ENCODE measurements around the gene RAPH1.
"Not testable (repeated sequence)": the region's sequence is repeated elsewhere in the genome, so short reads cannot be mapped to it uniquely, and the experiment has no call there.

Gene RAPH1

DNA sequence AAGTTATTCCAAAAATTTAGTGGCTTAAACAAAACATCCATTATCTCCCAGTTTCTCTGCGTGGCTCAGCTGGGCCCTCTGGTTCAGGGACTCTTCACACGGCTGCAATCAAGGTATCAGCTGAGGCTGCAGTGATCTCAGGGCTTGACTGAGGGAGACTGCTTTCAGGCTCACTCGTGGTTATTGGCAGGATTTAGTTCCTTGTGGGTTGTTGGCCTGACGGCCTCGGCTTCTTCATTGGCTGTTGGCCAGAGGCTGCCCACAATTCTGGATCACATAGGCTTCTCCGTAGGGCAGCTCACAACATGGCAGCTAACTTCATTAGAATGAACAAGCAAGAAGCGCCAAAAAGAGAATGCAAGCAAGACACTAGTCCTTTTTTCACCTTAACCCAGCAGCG, 116.8 kb downstream of the RAPH1 start:
- no peak for DNase-seq

DNA sequence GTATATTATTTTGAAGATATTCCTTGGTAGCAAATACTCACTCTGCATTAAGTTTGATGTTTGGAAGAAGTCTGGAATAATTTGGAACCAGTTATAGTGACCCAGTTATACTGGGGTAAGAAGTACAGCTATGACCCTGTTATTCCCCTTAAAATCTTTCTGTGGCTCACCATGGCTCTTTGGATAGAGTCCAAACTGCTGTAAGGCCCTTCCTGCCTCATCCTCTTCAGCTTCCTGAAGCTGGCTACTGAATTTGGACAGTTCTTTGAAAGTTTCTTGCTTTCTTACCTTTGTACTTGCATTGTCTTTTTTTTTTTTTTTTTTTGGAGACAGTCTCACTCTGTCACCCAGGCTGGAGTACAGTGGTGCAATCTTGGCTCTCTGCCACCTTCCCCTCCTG, 121.3 kb downstream of the RAPH1 start:
- DNase-seq, result no peak

DNA sequence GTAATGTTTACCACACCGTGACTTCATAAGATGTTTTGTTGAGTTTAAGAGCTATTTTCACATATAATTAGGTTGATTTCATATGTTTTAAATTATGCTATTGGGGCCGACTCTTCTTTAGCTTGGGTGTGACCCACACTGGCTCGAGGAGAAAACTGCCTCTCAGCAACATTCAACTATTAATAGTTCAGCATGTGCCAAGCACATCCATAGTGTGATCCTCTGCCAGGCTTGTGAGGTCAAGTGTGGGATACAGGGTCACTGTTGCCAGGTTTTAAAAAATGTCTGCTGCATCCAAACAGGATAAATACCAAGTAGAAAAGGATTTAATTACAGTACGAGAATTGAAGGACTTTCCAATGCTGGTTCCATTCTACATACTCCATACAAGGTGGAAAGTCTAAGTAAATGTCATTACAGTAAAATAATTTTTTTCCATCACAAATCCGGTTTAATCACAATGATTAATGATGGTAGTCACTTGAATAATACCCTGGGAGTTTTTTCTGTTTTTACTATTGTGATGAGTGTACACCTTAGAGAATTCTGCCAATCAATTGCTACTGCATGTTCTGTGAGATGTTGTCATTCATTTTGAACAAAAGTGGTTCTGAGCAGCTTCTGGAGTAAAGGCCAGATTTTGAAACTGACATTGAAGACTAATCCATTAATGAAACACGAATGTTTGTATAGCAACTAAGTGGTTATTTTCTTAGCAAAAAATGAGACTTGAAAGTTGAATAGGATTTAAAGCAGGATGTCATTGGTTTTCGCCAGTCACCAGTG, 122.4 kb downstream of the RAPH1 start:
- DNase-seq, result no peak

DNA sequence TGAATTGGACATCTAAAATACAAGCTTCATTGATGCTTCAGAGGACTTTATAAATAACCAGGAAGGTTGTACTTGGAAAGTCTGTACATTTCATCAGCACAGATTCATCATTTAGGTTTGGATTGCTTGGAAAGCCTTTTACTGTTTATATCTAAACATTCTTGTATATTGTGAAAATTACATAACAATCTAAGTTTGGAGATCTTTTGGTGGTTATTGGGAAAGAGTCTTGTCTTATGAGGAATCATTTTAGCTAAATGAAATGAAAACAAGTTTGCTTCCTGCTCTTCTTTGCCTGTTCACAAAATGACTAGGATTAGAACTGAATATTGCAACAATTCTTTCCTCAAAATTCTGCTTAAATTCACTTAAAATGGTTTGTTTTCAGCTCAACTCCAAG, 127.6 kb downstream of the RAPH1 start:
- DNase-seq, result no peak

DNA sequence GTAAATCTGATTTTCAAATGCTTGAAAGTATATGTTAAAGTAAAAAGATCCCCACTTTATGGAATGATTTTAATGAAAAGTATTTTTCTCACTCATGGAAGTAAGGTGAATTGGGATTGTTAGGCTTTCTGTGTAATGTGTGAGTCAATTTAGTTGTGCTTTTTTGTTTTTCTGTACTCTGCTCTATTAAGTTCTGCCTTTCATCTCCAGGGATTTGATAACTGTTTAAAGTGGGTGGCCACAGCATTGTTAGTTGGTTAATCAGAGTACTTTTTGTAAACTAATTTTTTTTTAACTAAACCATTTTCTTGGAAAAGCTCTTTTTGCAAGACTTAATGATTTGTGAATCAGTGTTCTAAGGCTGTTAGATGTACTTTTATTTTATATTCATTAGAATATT, 130.1 kb downstream of the RAPH1 start:
- DNase-seq, result no peak

DNA sequence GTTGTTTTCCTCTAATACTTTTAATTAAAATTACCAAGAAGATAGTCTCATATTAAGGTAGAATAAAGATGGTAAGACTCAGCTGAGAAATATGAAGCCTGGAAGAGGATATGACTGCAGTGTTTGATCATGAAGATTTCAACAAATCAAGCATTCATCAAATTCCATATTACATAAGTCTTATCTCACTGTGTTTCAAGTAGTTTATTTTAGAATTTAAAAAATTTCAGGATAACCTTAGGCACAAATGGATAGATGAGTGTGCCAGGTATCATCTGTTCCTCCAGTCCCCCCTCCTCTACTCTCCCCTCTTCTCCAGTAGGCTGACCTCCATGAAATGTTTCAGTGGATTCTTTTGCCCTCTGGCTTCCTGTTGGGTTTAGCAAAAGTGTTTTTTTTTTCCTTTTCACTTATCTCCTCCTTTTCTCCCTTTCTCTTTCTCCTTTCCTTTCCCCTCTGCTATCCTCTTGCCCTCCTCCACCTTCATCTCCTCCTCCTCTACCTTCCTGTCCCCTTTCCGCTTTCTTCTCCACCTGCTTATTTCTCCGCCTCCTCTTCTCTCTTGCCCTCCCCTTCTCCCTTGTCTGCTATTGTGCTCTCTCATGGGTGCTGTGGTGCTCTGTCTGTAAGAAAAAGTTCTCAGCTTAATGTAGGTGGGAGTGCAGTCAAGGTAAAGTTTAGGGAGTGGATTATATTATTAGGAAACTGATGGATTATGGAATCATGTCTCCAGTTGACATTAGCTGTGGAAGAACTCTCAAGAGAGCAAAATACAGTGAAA, 134.1 kb downstream of the RAPH1 start:
- no peak for DNase-seq

DNA sequence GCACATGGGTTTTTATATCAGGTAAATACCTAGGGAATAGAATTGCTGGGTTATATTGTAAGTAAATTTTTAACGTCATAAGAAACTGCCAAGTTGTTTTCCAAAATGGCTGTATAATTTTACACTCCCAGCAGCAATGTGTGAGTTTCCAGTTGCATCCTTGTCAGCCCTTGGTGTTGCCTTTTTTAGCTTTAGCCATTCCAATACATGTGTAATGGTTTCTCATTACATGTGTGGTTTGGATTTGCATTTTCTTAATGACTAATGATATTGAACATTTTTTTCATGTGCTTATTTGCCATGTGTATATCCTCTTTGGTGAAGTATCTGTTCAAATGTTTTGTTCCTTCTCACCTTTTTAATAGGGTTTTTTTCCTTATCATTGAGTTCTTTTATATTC, 136.1 kb downstream of the RAPH1 start:
- DNase-seq, result no peak

DNA sequence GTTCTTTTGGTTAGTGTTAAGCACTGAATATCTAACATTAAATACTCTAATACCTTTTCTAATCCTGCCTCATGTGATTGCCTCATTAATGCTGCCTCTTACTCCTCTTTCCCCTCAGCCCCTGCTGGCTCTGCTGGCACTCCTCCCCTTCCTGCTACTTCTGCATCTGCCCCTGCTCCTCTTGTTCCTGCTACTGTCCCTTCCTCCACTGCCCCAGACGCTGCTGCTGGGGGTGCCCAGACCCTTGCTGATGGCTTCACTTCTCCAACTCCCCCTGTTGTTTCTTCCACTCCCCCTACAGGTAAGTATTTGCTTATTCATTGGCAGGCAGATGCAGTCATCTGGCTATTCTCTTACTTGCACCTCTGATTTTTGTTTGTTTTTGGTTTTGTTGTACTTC, 138.4 kb downstream of the RAPH1 start:
- DNase-seq, result no peak

DNA sequence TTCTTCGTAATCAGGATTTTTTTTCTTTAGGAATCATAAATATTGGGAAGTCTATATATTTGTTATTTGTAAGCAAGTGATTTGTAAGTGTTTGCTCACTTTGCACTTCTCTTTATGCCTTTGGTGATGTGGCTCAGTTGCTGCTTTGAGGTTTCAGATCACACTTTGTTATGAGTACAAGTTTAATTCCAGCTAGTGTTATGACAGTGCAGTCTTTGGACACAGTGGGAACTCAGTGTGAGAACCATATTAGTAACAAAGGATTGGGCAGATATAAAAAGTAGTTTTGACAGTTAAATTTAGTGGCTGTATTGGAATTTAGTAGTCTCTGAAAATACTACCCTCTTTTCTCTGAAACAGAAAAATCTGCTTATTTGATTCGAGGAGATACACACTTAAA, 139.2 kb downstream of the RAPH1 start:
- no peak for DNase-seq

DNA sequence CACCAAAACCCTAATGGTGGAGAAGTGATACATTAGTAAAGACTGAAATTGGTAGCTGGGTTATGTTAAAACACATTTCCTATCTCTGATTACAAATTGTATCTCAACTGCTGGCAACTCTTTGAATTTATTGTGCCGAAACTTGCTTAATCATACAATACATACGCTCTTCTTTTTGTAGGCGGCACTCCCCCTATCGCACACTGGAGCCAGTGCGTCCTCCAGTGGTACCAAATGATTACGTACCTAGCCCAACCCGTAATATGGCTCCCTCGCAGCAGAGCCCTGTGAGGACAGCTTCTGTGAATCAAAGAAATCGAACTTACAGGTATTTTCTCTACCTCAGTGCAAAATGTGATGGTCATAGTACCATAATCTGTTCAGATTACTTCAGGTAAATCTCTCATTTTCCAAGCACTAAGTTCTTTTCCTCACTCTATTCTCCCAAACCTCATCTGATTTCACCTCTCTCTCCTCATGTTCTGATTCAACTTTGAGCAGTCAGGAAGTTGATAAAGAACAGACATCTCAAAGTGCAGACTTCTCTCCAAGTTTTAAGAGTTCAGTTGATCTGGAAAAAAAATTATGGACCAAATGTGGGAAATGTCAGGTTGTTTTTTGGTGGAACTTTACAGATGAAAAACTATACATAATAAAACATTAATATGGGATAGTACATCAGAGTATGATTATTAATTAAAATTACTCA, 140.4 kb downstream of the RAPH1 start:
- no peak for DNase-seq

DNA sequence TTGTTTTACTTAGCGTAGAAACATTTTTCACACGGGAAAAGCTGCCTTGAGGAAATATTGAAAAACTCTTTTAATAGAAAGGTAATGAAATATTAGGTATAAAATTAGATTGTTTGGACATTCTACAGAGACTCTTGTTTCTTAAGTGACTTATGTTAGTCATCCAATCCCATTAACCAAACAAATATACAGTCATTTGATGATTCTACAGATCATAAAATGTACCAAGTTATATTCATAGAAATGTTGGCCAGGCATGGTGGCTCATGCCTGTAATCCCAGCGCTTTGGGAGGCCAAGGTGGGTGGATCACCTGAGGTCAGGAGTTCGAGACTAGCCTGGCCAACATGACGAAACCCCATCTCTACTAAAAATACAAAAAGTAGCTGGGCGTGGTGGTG, 146.9 kb downstream of the RAPH1 start:
- not testable (repeated sequence) for DNase-seq

DNA sequence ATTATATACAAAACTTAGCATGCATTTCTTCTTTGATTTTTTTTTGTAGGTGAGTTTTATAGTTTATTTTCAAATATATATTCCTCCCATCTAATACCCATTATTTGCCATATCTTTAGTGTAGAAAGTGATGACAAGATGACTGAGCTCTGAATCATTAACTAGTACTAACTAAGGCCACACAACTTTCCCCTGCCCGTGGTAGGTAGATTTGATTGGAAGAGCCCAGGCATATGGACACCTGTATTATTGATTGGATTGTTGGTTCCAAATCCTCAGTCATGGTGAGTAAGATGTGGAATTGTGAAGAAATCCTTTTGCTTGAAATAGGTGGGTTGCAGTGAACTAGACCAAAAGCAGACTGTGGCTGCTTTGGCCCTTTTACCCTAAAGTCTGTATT, 152.1 kb downstream of the RAPH1 start:
- no peak for DNase-seq

DNA sequence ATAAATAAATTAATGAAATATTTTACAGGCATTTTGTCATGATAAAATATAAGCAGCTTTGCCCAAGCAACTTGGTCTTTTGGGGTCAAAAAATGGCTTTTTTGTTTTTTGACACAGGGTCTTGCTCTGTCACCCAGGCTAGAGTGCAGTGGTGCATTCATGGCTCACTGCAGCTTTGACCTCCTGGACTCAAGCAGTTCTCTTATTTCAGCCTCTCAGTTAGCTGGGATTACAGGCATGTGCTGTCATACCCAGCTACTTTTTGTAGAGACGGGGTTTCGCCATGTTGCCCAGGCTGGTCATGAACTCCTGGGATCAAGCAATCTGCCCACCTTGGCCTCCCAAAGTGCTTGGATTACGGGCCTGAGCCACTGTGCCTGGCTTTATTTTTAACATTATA, 155.9 kb downstream of the RAPH1 start:
- no peak for DNase-seq

DNA sequence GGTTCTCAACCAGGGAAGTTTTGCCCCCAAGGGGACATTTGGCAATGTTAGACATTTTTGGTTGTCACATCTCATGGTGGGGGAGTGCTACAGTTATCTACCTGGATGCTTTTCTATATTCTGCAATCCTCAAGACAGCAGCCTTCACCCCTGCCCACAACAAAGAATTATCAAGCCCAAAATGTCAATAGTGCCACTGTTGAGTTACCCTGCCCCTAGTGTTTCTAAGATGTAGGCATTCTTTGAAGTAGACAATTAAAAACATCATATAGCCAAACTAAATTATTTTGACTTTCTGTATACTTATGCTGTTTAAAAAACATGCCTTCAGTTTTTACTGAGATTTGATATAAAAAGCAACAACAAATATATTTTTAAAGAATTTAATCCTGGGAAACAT, 158.9 kb downstream of the RAPH1 start:
- no peak for DNase-seq

DNA sequence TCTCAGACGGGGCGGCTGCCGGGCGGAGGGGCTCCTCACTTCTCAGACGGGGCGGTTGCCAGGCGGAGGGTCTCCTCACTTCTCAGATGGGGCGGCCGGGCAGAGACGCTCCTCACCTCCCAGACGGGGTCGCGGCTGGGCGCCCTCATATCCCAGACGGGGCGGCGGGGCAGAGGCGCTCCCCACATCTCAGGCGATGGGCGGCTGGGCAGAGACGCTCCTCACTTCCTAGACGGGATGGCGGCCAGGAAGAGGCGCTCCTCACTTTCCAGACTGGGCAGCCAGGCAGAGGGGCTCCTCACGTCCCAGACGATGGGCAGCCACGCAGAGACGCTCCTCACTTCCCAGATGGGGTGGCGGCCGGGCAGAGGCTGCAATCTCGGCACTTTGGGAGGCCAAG, 162.4 kb downstream of the RAPH1 start:
- not testable (repeated sequence) for DNase-seq

DNA sequence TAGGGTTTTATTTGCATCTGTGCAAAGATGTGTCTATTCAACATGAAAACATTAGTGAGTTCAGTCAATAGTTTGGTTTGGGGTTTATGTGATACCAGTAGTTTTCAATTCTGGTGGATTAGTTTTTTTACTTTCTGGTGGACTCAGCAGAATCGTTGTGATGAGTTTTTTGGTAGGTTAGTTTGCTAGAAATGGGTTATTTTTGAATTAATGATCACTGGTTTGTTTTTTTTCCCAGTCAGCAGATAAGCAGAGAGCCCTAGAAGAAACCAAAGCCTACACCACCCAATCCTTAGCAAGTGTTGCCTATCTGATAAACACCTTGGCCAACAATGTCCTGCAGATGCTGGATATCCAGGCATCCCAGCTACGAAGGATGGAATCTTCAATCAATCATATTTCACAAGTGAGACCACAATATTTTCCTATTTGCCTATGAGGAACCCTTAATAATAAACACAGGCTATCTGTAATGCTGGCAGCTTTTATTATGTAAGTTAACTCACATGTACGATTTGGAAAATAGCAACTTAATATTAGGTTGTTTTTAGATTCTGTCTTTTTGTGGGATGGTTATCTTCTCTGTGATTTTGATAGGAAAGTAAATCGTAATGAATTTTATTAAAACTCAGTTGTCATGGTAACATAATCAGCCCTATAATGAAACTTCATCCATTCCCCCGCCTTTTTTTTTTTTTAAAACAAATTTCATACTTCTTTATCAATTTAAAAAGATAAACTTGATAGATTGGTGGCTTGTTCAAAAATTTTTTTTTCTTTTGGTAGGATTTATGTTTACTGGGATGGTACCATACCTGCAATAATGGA, 168.2 kb downstream of the RAPH1 start:
- DNase-seq, result no peak

DNA sequence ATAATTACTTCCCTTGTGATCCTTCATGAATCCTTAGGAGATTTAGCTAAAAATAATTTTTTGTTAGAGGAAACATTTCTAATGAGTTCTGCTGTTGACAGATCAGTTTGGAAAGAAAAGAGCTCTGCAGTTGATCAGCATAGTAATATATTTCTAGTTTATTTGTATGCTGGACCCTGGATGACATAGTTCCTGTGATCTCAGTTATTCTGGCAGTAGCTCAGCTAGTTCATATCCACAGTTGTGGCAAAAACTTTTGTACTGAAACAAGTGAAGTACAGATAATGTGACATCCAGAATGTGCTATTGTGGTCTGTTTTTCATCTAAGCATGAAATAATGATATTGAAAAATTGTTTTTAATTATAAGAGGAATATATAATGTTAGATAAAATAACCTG, 173.2 kb downstream of the RAPH1 start:
- no peak for DNase-seq

DNA sequence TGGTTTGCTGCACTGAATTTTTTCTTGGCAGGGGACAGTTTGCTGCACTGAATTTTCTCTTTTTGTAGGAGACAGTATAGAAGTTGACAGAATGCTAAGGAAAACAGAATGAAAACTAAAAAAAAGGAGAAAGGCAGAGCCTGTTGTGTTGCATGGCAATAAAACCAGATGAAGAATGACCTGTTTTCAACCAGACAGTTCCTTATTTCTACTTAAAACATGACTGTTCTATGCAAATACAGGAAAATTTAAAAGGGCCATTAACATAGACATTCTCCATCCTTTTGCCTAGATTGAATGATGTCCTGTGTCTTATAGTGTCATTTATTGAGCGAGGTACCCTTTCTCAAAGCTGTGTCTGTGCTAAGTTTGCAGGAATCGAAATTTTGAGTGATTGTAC, 173.6 kb downstream of the RAPH1 start:
- no peak for DNase-seq

DNA sequence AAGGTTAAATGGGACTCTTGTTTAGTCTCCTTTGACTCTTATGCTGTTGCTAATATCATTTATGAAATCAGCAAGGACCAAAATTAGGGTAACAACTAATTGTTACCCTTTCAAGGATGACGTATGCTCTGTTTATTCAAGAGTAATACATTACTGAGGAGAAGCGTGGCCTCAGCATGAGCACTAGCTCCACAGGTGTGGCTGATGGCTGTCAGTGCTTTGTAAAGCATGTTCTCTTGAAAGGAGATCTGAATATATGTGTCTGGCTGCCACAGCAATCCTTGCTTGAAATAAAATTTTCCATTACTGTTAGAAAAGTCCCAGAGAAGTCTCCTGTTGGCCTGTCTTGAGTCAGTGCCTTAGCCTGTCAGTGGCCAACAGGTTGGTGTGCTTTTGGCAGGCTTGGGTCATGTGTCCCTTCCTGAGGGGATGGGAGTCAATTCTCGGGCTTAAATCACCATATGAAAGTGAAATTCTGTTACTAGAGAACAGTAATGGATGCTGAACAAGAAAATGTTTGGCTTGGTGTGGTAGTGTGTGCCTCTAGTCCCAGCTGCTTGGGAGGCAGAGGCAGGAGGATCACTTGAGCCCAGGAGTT, 174.2 kb downstream of the RAPH1 start:
- DNase-seq, result no peak

DNA sequence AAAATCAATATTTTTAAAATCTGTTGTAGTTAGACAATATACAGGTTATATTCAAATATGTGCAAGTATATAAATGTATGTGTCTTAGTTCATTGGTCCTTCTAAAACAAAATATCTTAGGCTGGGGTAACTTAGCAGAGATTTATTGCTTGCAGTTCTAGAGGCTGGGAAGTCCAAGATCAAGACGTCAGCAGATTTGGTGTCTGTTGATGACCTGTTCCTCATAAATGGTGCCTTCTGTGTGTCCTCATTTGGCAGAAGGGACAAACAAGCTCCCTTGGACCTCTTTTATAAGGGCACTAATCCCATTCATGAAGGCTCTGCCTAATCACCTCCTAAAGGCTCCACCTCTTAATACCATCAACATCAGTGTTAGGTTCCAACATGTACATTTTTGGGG, 175.7 kb downstream of the RAPH1 start:
- no peak for DNase-seq

DNA sequence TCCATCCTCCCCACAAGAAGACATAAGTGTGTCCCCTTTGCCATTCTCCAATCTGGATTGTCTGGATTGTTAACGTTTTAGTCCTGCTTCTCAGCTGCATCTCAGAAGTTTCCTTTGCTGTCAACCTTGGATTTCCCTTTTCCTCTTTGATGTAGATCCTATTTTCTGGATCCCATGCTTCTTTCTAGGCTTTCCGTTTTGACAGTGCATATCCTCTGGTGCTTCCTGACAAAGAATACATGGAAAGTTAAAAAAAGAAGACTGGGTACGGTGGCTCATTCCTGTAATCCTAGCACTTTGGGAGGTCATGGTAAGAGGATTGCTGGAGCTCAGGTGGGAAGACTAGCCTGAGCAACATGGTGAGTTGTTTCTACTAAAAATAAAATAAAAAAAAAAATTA, 180.1 kb downstream of the RAPH1 start:
- DNase-seq, result no peak

DNA sequence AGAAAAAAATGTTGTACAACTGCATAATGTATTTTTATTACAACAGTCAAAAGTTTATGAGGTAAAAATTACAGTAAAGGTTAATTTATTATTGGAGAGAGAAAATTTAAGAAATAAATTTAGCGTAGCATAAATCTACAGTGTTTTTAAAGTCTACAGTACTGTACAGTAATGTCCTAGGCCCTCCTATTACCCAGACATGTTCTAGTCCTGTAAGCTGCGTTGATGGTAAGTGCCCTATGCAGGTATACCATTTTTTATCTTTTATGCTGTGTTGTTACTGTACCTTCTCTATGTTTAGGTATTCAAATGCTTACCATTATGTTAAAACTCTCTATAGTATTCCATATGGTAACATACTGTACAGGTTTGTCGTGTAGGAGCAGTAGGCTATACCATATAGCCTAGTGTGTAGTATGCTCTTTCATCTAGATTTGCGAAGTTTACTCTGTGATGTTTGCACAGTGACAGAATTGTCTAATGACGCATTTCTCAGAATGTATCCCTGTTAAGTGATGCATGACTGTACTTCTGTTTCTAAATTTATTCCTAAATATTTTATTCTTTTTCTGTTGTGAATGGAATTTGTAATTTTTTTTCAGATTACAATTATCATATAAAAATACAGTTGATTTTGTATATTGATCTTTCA, 182.4 kb downstream of the RAPH1 start:
- no peak for DNase-seq
